HepG2 (cell line): ENCODE results near the gene IFI35. TPM values are rescaled to one million over a fixed set of nuclear protein-coding genes. Genes with fewer than 3 reads are reported as not detected.

ENCODE experiments used
- ARID3A ChIP-seq: IDR thresholded peaks from 2 replicates; pipeline ENCODE4 v1.6.1; 2012; ENCODE audit warnings: low read depth, low read length, improper control_type of control experiment
- ATRX ChIP-seq: sonication (generic); formaldehyde crosslinking; IDR thresholded peaks from 2 replicates; pipeline ENCODE4 v1.4.0; 2020; ENCODE audit warnings: missing genetic modification reagents, borderline replicate concordance
- ETV5 ChIP-seq: IDR thresholded peaks from 2 replicates; pipeline ENCODE4 v1.6.1; 2018; ENCODE audit warnings: missing biosample characterization, missing genetic modification reagents, inconsistent platforms, borderline replicate concordance
- FOXK1 ChIP-seq: sonication (generic); formaldehyde crosslinking; IDR thresholded peaks from 2 replicates; pipeline ENCODE4 v1.4.0; 2020; ENCODE audit warnings: low read depth, missing genetic modification reagents, borderline replicate concordance
- FOXP4 ChIP-seq: sonication (generic); formaldehyde crosslinking; IDR thresholded peaks from 2 replicates; pipeline ENCODE4 v1.4.0; 2020; ENCODE audit warnings: missing genetic modification reagents
- HNRNPL ChIP-seq: fragments of 200-400 bp; formaldehyde crosslinking; IDR thresholded peaks from 2 replicates; pipeline ENCODE4 v1.6.1; 2017; ENCODE audit warnings: mild to moderate bottlenecking, low read depth, low read length
- KDM5A ChIP-seq: fragments of 200-600 bp; sonication (generic); IDR thresholded peaks from 2 replicates; pipeline ENCODE4 v1.7.0; 2018; ENCODE audit warnings: antibody characterized with exemption, mild to moderate bottlenecking, low read length, borderline replicate concordance
- KDM6A ChIP-seq: IDR thresholded peaks from 2 replicates; pipeline ENCODE4 v1.6.1; 2016; ENCODE audit warnings: low read depth
- MTA1 ChIP-seq: sonication (generic); formaldehyde crosslinking; IDR thresholded peaks from 2 replicates; pipeline ENCODE4 v1.4.0; 2020; ENCODE audit warnings: missing genetic modification reagents, mild to moderate bottlenecking, borderline replicate concordance
- MTA3 ChIP-seq: sonication (generic); formaldehyde crosslinking; IDR thresholded peaks from 2 replicates; pipeline ENCODE4 v1.4.0; 2020; ENCODE audit warnings: missing genetic modification reagents
- MTF1 ChIP-seq: sonication (generic); formaldehyde crosslinking; IDR thresholded peaks from 2 replicates; pipeline ENCODE4 v1.5.0; 2020; ENCODE audit warnings: missing genetic modification reagents
- NR1H2 ChIP-seq: sonication (generic); formaldehyde crosslinking; IDR thresholded peaks from 2 replicates; pipeline ENCODE4 v1.8.1; 2022; ENCODE audit warnings: low read depth, missing genetic modification reagents, borderline replicate concordance
- NR2F2 ChIP-seq: IDR thresholded peaks from 2 replicates; pipeline ENCODE4 v1.6.1; 2012; ENCODE audit warnings: low read depth, inconsistent platforms, borderline replicate concordance
- RAD21 ChIP-seq: fragments of 450-650 bp; formaldehyde crosslinking; IDR thresholded peaks from 2 replicates; pipeline ENCODE4 v1.5.0; 2020; ENCODE audit warnings: mild to moderate bottlenecking
- SAFB2 ChIP-seq: sonication (generic); formaldehyde crosslinking; IDR thresholded peaks from 2 replicates; pipeline ENCODE4 v1.5.1; 2020; ENCODE audit warnings: missing genetic modification reagents, low read depth, mild to moderate bottlenecking, borderline replicate concordance
- TAF15 ChIP-seq: fragments of 200-400 bp; formaldehyde crosslinking; IDR thresholded peaks from one replicate; pipeline ENCODE4 v1.6.1; 2018; ENCODE audit warnings: mild to moderate bottlenecking, low read depth, low read length; ENCODE audit not compliant: poor library complexity, severe bottlenecking
- ZMYM3 ChIP-seq: sonication (generic); formaldehyde crosslinking; IDR thresholded peaks from 2 replicates; pipeline ENCODE4 v1.5.1; 2020; ENCODE audit warnings: mild to moderate bottlenecking, missing genetic modification reagents
- ZNF260 ChIP-seq: sonication (generic); formaldehyde crosslinking; IDR thresholded peaks from 2 replicates; pipeline ENCODE4 v1.4.0; 2020; ENCODE audit warnings: missing genetic modification reagents, low read depth, mild to moderate bottlenecking, borderline replicate concordance
- ZNF329 ChIP-seq: sonication (generic); formaldehyde crosslinking; IDR thresholded peaks from 2 replicates; pipeline ENCODE4 v1.9.0; 2021; ENCODE audit warnings: low read depth, mild to moderate bottlenecking, missing genetic modification reagents
- ZNF441 ChIP-seq: sonication (generic); formaldehyde crosslinking; IDR thresholded peaks from 2 replicates; pipeline ENCODE4 v1.7.0; 2021; ENCODE audit warnings: missing genetic modification reagents, borderline replicate concordance
- ZNF484 ChIP-seq: sonication (generic); formaldehyde crosslinking; IDR thresholded peaks from 2 replicates; pipeline ENCODE4 v1.5.1; 2020; ENCODE audit warnings: mild to moderate bottlenecking, low read depth, missing genetic modification reagents, borderline replicate concordance
- ZNF543 ChIP-seq: sonication (generic); formaldehyde crosslinking; IDR thresholded peaks from 2 replicates; pipeline ENCODE4 v1.4.0; 2020; ENCODE audit warnings: mild to moderate bottlenecking, missing genetic modification reagents
- ZNF597 ChIP-seq: sonication (generic); formaldehyde crosslinking; IDR thresholded peaks from 2 replicates; pipeline ENCODE4 v1.5.0; 2020; ENCODE audit warnings: missing genetic modification reagents
- ZNF672 ChIP-seq: sonication (generic); formaldehyde crosslinking; IDR thresholded peaks from 2 replicates; pipeline ENCODE4 v1.8.1; 2022; ENCODE audit warnings: missing genetic modification reagents
- ZNF7 ChIP-seq: IDR thresholded peaks from 2 replicates; pipeline ENCODE4 v1.6.1; 2016; ENCODE audit warnings: missing biosample characterization, missing genetic modification reagents
- ZSCAN31 ChIP-seq: sonication (generic); formaldehyde crosslinking; IDR thresholded peaks from 2 replicates; pipeline ENCODE4 v1.5.0; 2020; ENCODE audit warnings: low read depth, mild to moderate bottlenecking, missing genetic modification reagents
- polyA plus RNA-seq, 8 experiments: library from polyadenylated mRNA; depleted of rRNA in 3 of 8; stranded (reverse) in 7 of 8; unstranded in 1 of 8; fragments of >200 nt; fragmentation: Illumina TruSeq in 4 of 8; extraction: Trizol in 4 of 8; gene quantifications; 2 replicates each; pipeline versions ENCODE4 v1.2.1 to v1.2.3, GENCODE V29; 2011 to 2016; ENCODE audit warnings: low read depth in 4 of 8, missing spikeins in 1 of 8, mixed read lengths in 1 of 8; ENCODE audit not compliant: insufficient read depth in 1 of 8
- total RNA-seq, 5 experiments: library from RNA; depleted of rRNA; stranded (reverse); fragments of >200 nt; fragmentation: Illumina TruSeq; extraction: Trizol; gene quantifications; 2 replicates each; pipeline ENCODE4 v1.2.3, GENCODE V29; 2016; ENCODE audit warnings: low read depth in 1 of 5

IFI35 gene
- total and polyA plus RNA-seq, 2 of the 13 experiments (the other 11 are each of a cell fraction or from before 2014, with no cell fraction given), result 28.9 to 38.1 TPM

GRCh38 chr17:43021741-43022512 is 15.3 kb downstream of the IFI35 start, which contains the start of gene VAT1 (continued):
- TF ChIP-seq MTA3 (CRISPR knock-in tag), result no peak; the same call in 1 of the 2 replicates
- TF ChIP-seq ZNF543 (CRISPR knock-in tag), result peak; percentile 97
- TF ChIP-seq ARID3A, result no peak
- peak; percentile 95; the same call in 1 of the 2 replicates for TF ChIP-seq ZMYM3
- peak; percentile 25; the same call in 1 of the 2 replicates for TF ChIP-seq NR2F2
- no peak for TF ChIP-seq ZNF672
- TF ChIP-seq HNRNPL, result no peak
- no peak; the same call in 1 of the 2 replicates for TF ChIP-seq ZNF441 (CRISPR knock-in tag)
- peak; percentile 95; the same call in 1 of the 2 replicates for TF ChIP-seq ZNF484 (CRISPR knock-in tag)
- TF ChIP-seq ZNF597 (CRISPR knock-in tag), result no peak
- TF ChIP-seq RAD21 (CRISPR knock-in tag), result peak; percentile 45
- TF ChIP-seq TAF15, result peak; percentile 65
- no peak for TF ChIP-seq KDM6A
- TF ChIP-seq ZSCAN31 (CRISPR knock-in tag), result peak; percentile 89; the same call in 1 of the 2 replicates
- TF ChIP-seq NR1H2 (CRISPR knock-in tag), result no peak
- peak; percentile 21; the same call in 1 of the 2 replicates for TF ChIP-seq ZNF329 (CRISPR knock-in tag)
- no peak for TF ChIP-seq ETV5
- TF ChIP-seq FOXK1 (CRISPR knock-in tag), result peak; percentile 48; the same call in 1 of the 2 replicates
- TF ChIP-seq ZNF260 (CRISPR knock-in tag), result no peak
- peak; percentile 29 for TF ChIP-seq KDM5A
- peak; percentile 53; the same call in 1 of the 2 replicates for TF ChIP-seq MTF1 (CRISPR knock-in tag)
- TF ChIP-seq SAFB2 (CRISPR knock-in tag), result peak; percentile 94
- TF ChIP-seq MTA1 (CRISPR knock-in tag), result peak; percentile 94; the same call in 1 of the 2 replicates
- TF ChIP-seq ATRX (CRISPR knock-in tag), result no peak
- peak; percentile 44 for TF ChIP-seq FOXP4
- TF ChIP-seq ZNF7 (CRISPR knock-in tag), result no peak
